ENCODE results near the gene SERPINB7.

GRCh38 chr18:63823516-63824219 is 48.5 kb downstream of the SERPINB7 start:
- TF ChIP-seq CTCF (IDR thresholded peaks at IDR 0.05) (peak; percentile 70), RAD21 (IDR thresholded peaks at IDR 0.05; ENCODE audit: low read length) (peak; percentile 53), POLR2AphosphoS5 (IDR thresholded peaks at IDR 0.05; ENCODE audit: low read depth, low read length) (no peak), FOSL2 (IDR thresholded peaks at IDR 0.05; ENCODE audit: borderline replicate concordance, low read depth) (no peak)

Measured in SK-N-SH (cell line).